GM23248 (cell line): ENCODE data around the gene SH3GL3. TPM values are rescaled to one million over a fixed set of nuclear protein-coding genes. Genes with fewer than 3 reads are reported as not detected.

ENCODE experiments used
- DNase-seq: peaks from one replicate; pipeline ENCODE4 v3.0.0-alpha.2; 2015
- H2AFZ ChIP-seq: fragments of 200-600 bp; sonication (generic); 2 replicates; pipeline ENCODE4 v1.6.1; 2016; ENCODE audit warnings: antibody characterized with exemption
- H3F3A ChIP-seq: fragments of 200-600 bp; sonication (generic); 2 replicates; pipeline ENCODE4 v1.6.1; 2016; ENCODE audit warnings: mild to moderate bottlenecking, antibody characterized with exemption, mixed run types; ENCODE audit not compliant: insufficient read depth
- H3K27ac ChIP-seq: fragments of 200-600 bp; sonication (generic); 2 replicates; pipeline ENCODE4 v1.5.1; 2016; ENCODE audit warnings: mild to moderate bottlenecking
- H3K27me3 ChIP-seq: fragments of 200-600 bp; sonication (generic); replicated peaks from 2 replicates; pipeline ENCODE4 v1.6.1; 2016; ENCODE audit warnings: mild to moderate bottlenecking; ENCODE audit not compliant: insufficient read depth
- H3K36me3 ChIP-seq: fragments of 200-600 bp; sonication (generic); 2 replicates; pipeline ENCODE4 v1.6.1; 2016; ENCODE audit warnings: low read depth, mild to moderate bottlenecking
- H3K4me1 ChIP-seq: fragments of 200-600 bp; sonication (generic); 2 replicates; pipeline ENCODE4 v1.6.1; 2016; ENCODE audit warnings: mild to moderate bottlenecking; ENCODE audit not compliant: insufficient read depth
- H3K4me2 ChIP-seq: fragments of 200-600 bp; sonication (generic); one replicate; pipeline ENCODE4 v1.6.1; 2016; ENCODE audit warnings: mild to moderate bottlenecking; ENCODE audit not compliant: unreplicated experiment
- H3K4me3 ChIP-seq: fragments of 200-600 bp; sonication (generic); 2 replicates; pipeline ENCODE4 v1.5.1; 2016; ENCODE audit warnings: mild to moderate bottlenecking
- H3K79me2 ChIP-seq: fragments of 200-600 bp; sonication (generic); 2 replicates; pipeline ENCODE4 v1.6.1; 2016; ENCODE audit warnings: mild to moderate bottlenecking; ENCODE audit not compliant: insufficient read depth
- H3K9ac ChIP-seq: fragments of 200-600 bp; sonication (generic); 2 replicates; pipeline ENCODE4 v1.6.1; 2016; ENCODE audit warnings: mild to moderate bottlenecking
- H3K9me2 ChIP-seq: fragments of 200-600 bp; sonication (generic); 2 replicates; pipeline ENCODE4 v1.6.1; 2016; ENCODE audit warnings: mixed run types, mild to moderate bottlenecking, moderate library complexity; ENCODE audit not compliant: insufficient read depth
- H3K9me3 ChIP-seq: fragments of 200-600 bp; sonication (generic); one replicate; pipeline ENCODE4 v1.6.1; 2017; ENCODE audit warnings: low read depth
- H4K20me1 ChIP-seq: fragments of 200-600 bp; sonication (generic); 2 replicates; pipeline ENCODE4 v1.6.0; 2016; ENCODE audit not compliant: insufficient read depth
- EZH2 ChIP-seq: fragments of 200-600 bp; sonication (generic); IDR thresholded peaks from 2 replicates; pipeline ENCODE4 v1.6.1; 2018; ENCODE audit warnings: antibody characterized with exemption, mild to moderate bottlenecking; ENCODE audit not compliant: insufficient read depth, poor library complexity, severe bottlenecking
- EZH2phosphoT487 ChIP-seq: fragments of 200-600 bp; sonication (generic); IDR thresholded peaks from 2 replicates; pipeline ENCODE4 v1.6.1; 2018; ENCODE audit warnings: antibody characterized with exemption, moderate library complexity, mild to moderate bottlenecking, low read depth; ENCODE audit not compliant: insufficient read depth
- WGBS, 2 experiments: methylation state at CpG; one replicate each; pipeline ENCODE4 v1.1.6; 2015 to 2017; ENCODE audit warnings: low lambda C conversion rate in 2 of 2, low coverage in 1 of 2; ENCODE audit errors: missing lambda C conversion rate in 2 of 2; 5-methylcytosine and 5-hydroxymethylcytosine counted together
- in situ Hi-C: fragments of 300-500 bp; cut with MboI; formaldehyde crosslinking; loops from 2 replicates; pipeline ENCODE4 v1.15.0; 2020
- polyA plus RNA-seq: library from polyadenylated mRNA; unstranded; fragments of >200 nt; fragmentation: Nextera tagmentation; extraction: Ambion mirVana; gene quantifications from 2 replicates; pipeline ENCODE4 v1.2.1, GENCODE V29; 2016
- total RNA-seq: library from RNA; depleted of rRNA; stranded (reverse); fragments of >200 nt; shearing (Covaris generic); gene quantifications from 2 replicates; pipeline ENCODE4 v1.2.3, GENCODE V29; 2014

The SH3GL3 gene
- total and polyA plus RNA-seq, 2 experiments from 2014 or later: 0.28 TPM; not detected in 1

- in situ Hi-C loops: no loop called here
- Histone ChIP-seq H3K9me3 (no peaks in the 10 kb centered on the region), H3K4me1 (no peaks in the 10 kb centered on the region), H3K36me3 (no peaks in the 10 kb centered on the region), H3K79me2 (no peaks in the 10 kb centered on the region), H2AFZ (no peak overlapping the region), H3K27me3 (0 out of 2 replicates have a peak, but pooled peaks cover 4% of the 10 kb centered on the region), H3K9me2 (no peaks in the 10 kb centered on the region), H4K20me1 (no peaks in the 10 kb centered on the region), H3F3A (no peaks in the 10 kb centered on the region), H3K9ac (no peak overlapping the region), H3K27ac (no peak overlapping the region), H3K4me3 (no peak overlapping the region), H3K4me2 (no peak overlapping the region)
- 37 to 38% methylated on average over 3 of the region's 3 CpGs for WGBS, 2 experiments
- TF ChIP-seq EZH2 (no peak), EZH2phosphoT487 (no peak)
- no peak for DNase-seq
Measured at GRCh38 chr15:83472151-83472550, 25.0 kb downstream of the SH3GL3 start.

GRCh38 chr15:83472797-83473196 is 25.7 kb downstream of the SH3GL3 start:
- TF ChIP-seq EZH2 (no peak), EZH2phosphoT487 (no peak)
- Histone ChIP-seq H3K9me2 (no peaks in the 10 kb centered on the region), H3K9ac (no peak overlapping the region), H2AFZ (no peak overlapping the region), H3K4me2 (no peak overlapping the region), H3K4me3 (no peak overlapping the region), H3K36me3 (no peaks in the 10 kb centered on the region), H3F3A (no peaks in the 10 kb centered on the region), H3K79me2 (no peaks in the 10 kb centered on the region), H3K27ac (no peak overlapping the region), H4K20me1 (no peaks in the 10 kb centered on the region), H3K9me3 (no peaks in the 10 kb centered on the region), H3K4me1 (no peaks in the 10 kb centered on the region), H3K27me3 (0 out of 2 replicates have a peak, but pooled peaks cover 4% of the 10 kb centered on the region)
- WGBS, 2 experiments: 32 to 43% methylated on average over 4 of the region's 4 CpGs
- in situ Hi-C loops: no loop called here
- DNase-seq: no peak

- no peak overlapping the region for H3K4me3 ChIP-seq
- no peak overlapping the region for H3K4me2 ChIP-seq
- no peaks in the 10 kb centered on the region for H3F3A ChIP-seq
- DNase-seq: no peak
- no peaks in the 10 kb centered on the region for H3K9me2 ChIP-seq
- H4K20me1 ChIP-seq: no peaks in the 10 kb centered on the region
- no peaks in the 10 kb centered on the region for H3K4me1 ChIP-seq
- 34 to 37% methylated on average over 4 of the region's 4 CpGs for WGBS, 2 experiments
- no peaks in the 10 kb centered on the region for H3K9me3 ChIP-seq
- no peaks in the 10 kb centered on the region for H3K36me3 ChIP-seq
- H3K27me3 ChIP-seq: no peaks in the 10 kb centered on the region
- no peak overlapping the region for H3K27ac ChIP-seq
- TF ChIP-seq EZH2phosphoT487 (no peak), EZH2 (no peak)
- H2AFZ ChIP-seq: no peak overlapping the region
- no peaks in the 10 kb centered on the region for H3K79me2 ChIP-seq
- in situ Hi-C loops: no loop called here
- no peak overlapping the region for H3K9ac ChIP-seq
Measured at GRCh38 chr15:83474578-83474977, 27.4 kb downstream of the SH3GL3 start.

GRCh38 chr15:83475551-83475950 is 28.4 kb downstream of the SH3GL3 start:
- peak; percentile 40 for DNase-seq
- H3K36me3 ChIP-seq: no peaks in the 10 kb centered on the region
- TF ChIP-seq EZH2: no peak
- TF ChIP-seq EZH2phosphoT487: no peak
- H3K79me2 ChIP-seq: no peaks in the 10 kb centered on the region
- in situ Hi-C loops: no loop called here
- H2AFZ ChIP-seq: no peak overlapping the region
- no peaks in the 10 kb centered on the region for H3K4me1 ChIP-seq
- H4K20me1 ChIP-seq: no peaks in the 10 kb centered on the region
- H3K4me3 ChIP-seq: no peak overlapping the region
- H3K9me2 ChIP-seq: no peaks in the 10 kb centered on the region
- H3K9ac ChIP-seq: no peak overlapping the region
- H3K4me2 ChIP-seq: no peak overlapping the region
- no peaks in the 10 kb centered on the region for H3K27me3 ChIP-seq
- 57 to 61% methylated on average over 2 of the region's 2 CpGs for WGBS, 2 experiments
- H3K9me3 ChIP-seq: no peaks in the 10 kb centered on the region
- no peaks in the 10 kb centered on the region for H3F3A ChIP-seq
- no peak overlapping the region for H3K27ac ChIP-seq

GRCh38 chr15:83476066-83476465 is 28.9 kb downstream of the SH3GL3 start:
- Histone ChIP-seq H3K4me2 (no peak overlapping the region), H3K4me1 (no peaks in the 10 kb centered on the region), H3K4me3 (no peak overlapping the region), H3K27ac (no peak overlapping the region), H3K27me3 (no peaks in the 10 kb centered on the region), H4K20me1 (no peaks in the 10 kb centered on the region), H3K9me3 (no peaks in the 10 kb centered on the region), H3F3A (no peaks in the 10 kb centered on the region), H3K9me2 (no peaks in the 10 kb centered on the region), H3K9ac (no peak overlapping the region), H2AFZ (no peak overlapping the region), H3K79me2 (no peaks in the 10 kb centered on the region), H3K36me3 (no peaks in the 10 kb centered on the region)
- in situ Hi-C loops: no loop called here
- TF ChIP-seq EZH2phosphoT487 (no peak), EZH2 (no peak)
- WGBS, 2 experiments: 26 to 28% methylated on average over 2 of the region's 2 CpGs
- DNase-seq: no peak
